B cell (primary cell): ENCODE results near the gene REL. TPM values are rescaled to one million over a fixed set of nuclear protein-coding genes. Genes with fewer than 3 reads are reported as not detected.

Experiments used
- ATAC-seq: fragments of 200-7000 bp; cut with Tn5 transposase; one replicate; pipeline ENCODE4 v1.10.0; 2021; ENCODE audit warnings: low read depth, mild to moderate bottlenecking, moderate number of reproducible peaks, moderate library complexity
- CTCF ChIA-PET: fragments of 350-600 bp; sonication (Branson Sonifier 250); formaldehyde crosslinking; loops from one replicate; lab custom pipeline; 2021; ENCODE audit warnings: antibody characterized with exemption, inconsistent platforms; lab: Charles Lee
- POLR2A ChIA-PET: fragments of 350-600 bp; sonication (Branson Sonifier 250); formaldehyde crosslinking; loops from one replicate; lab custom pipeline; 2021; ENCODE audit warnings: antibody characterized with exemption; lab: Charles Lee
- DNase-seq: peaks from one replicate; pipeline ENCODE4 v3.0.0; 2013
- H2AFZ ChIP-seq: 2 replicates; pipeline ENCODE4 v1.6.1; 2012; ENCODE audit warnings: mild to moderate bottlenecking, low read depth, low read length; ENCODE audit not compliant: insufficient read depth, poor library complexity, severe bottlenecking
- H3K27ac ChIP-seq, 2 donors: 1 replicate in 1 of 2; 2 replicates in 1 of 2; pipeline ENCODE4 v1.5.1; 2012 to 2013; ENCODE audit warnings: low read length in 2 of 2, mild to moderate bottlenecking in 2 of 2, moderate library complexity in 1 of 2
- H3K27me3 ChIP-seq, 4 experiments: fragments of 200-600 bp in 1 of 4; sonication (generic) in 1 of 4; replicated peaks in 1 of 4; 1 replicate in 2 of 4; 2 replicates in 2 of 4; pipeline versions ENCODE4 v1.6.1 to v1.7.0; 2013 to 2016; ENCODE audit warnings: low read length in 3 of 4, mild to moderate bottlenecking in 2 of 4, mixed read lengths in 1 of 4, moderate library complexity in 1 of 4; ENCODE audit not compliant: insufficient read depth in 4 of 4, control insufficient read depth in 3 of 4; ENCODE audit errors: control extremely low read depth in 1 of 4
- H3K36me3 ChIP-seq, 2 experiments: replicated peaks in 1 of 2; 1 replicate in 1 of 2; 2 replicates in 1 of 2; pipeline versions ENCODE4 v1.6.1 to v1.7.1; 2013; ENCODE audit warnings: low read length in 1 of 2; ENCODE audit not compliant: insufficient read depth in 2 of 2, control insufficient read depth in 1 of 2; ENCODE audit errors: control extremely low read depth in 1 of 2, extremely low read depth in 1 of 2
- H3K4me1 ChIP-seq, 2 donors: fragments of 200-600 bp in 1 of 2; sonication (generic) in 1 of 2; 1 replicate in 1 of 2; 2 replicates in 1 of 2; pipeline versions ENCODE4 v1.5.1 to v1.6.1; 2013 to 2017; ENCODE audit warnings: low read length in 2 of 2; ENCODE audit not compliant: control insufficient read depth in 2 of 2, insufficient read depth in 2 of 2
- H3K4me2 ChIP-seq: replicated peaks from 2 replicates; pipeline ENCODE3; 2012; ENCODE audit warnings: mild to moderate bottlenecking, low read depth, low read length; ENCODE audit not compliant: poor library complexity, severe bottlenecking
- H3K4me3 ChIP-seq, 5 experiments: fragments of 200-600 bp in 1 of 5; sonication (generic) in 1 of 5; 1 replicate in 3 of 5; 2 replicates in 2 of 5; pipeline versions ENCODE4 v1.5.1 to v1.7.0; 2011 to 2016; ENCODE audit warnings: low read length in 4 of 5, mild to moderate bottlenecking in 4 of 5, low read depth in 2 of 5, control low read depth in 1 of 5, moderate library complexity in 1 of 5; ENCODE audit not compliant: insufficient read depth in 1 of 5; ENCODE audit errors: control extremely low read depth in 1 of 5, extremely low read depth in 1 of 5
- H3K79me2 ChIP-seq: fragments of 200-600 bp; sonication (generic); one replicate; pipeline ENCODE4 v1.6.0; 2016; ENCODE audit warnings: low read length; ENCODE audit not compliant: control insufficient read depth, insufficient read depth
- H3K9ac ChIP-seq: fragments of 200-600 bp; sonication (generic); 2 replicates; pipeline ENCODE4 v1.6.1; 2017; ENCODE audit warnings: mild to moderate bottlenecking, low read length, moderate library complexity
- H3K9me3 ChIP-seq, 3 donors: one replicate each; pipeline versions ENCODE4 v1.6.1 to v1.7.1; 2013; ENCODE audit warnings: low read length in 2 of 3; ENCODE audit not compliant: control insufficient read depth in 2 of 3, insufficient read depth in 1 of 3; ENCODE audit errors: control extremely low read depth in 1 of 3
- H4K20me1 ChIP-seq: 2 replicates; pipeline ENCODE4 v1.6.0; 2012; ENCODE audit warnings: mild to moderate bottlenecking, low read length; ENCODE audit not compliant: insufficient read depth, control insufficient read depth, poor library complexity, severe bottlenecking
- H3K27ac Mint-ChIP-seq: one replicate; pipeline ENCODE4 v1.8.0; 2021; ENCODE audit warnings: mixed read lengths
- H3K27me3 Mint-ChIP-seq: one replicate; pipeline ENCODE4 v1.8.0; 2021; ENCODE audit warnings: mixed read lengths
- H3K4me1 Mint-ChIP-seq: one replicate; pipeline ENCODE4 v1.8.0; 2021; ENCODE audit warnings: mixed read lengths
- H3K4me3 Mint-ChIP-seq: one replicate; pipeline ENCODE4 v1.8.0; 2021; ENCODE audit warnings: mixed read lengths
- H3K9me3 Mint-ChIP-seq: one replicate; pipeline ENCODE4 v1.8.0; 2022; ENCODE audit warnings: mixed read lengths; ENCODE audit not compliant: insufficient read depth
- EZH2 ChIP-seq: IDR thresholded peaks from 2 replicates; pipeline ENCODE4 v1.6.1; 2012; ENCODE audit warnings: borderline replicate concordance, low read depth, mild to moderate bottlenecking, moderate library complexity, low read length; ENCODE audit not compliant: insufficient read depth, poor library complexity, severe bottlenecking
- WGBS: methylation state at CpG from one replicate; pipeline ENCODE4 v1.1.5; 2013; ENCODE audit warnings: missing lambda C conversion rate; ENCODE audit not compliant: insufficient coverage; 5-methylcytosine and 5-hydroxymethylcytosine counted together
- intact Hi-C: fragments of 100-400 bp; cut with micrococcal nuclease; formaldehyde crosslinking; loops from one replicate; pipeline ENCODE4 v1.10.0; 2022
- polyA plus RNA-seq: library from polyadenylated mRNA; depleted of rRNA; stranded (reverse); fragments of >200 nt; gene quantifications from 2 replicates; pipeline ENCODE4 v1.2.3, GENCODE V29; 2012
- total RNA-seq, 2 donors: library from RNA; stranded (reverse); fragments of 120-200 nt in 1 of 2; gene quantifications; 1 replicate in 1 of 2; 2 replicates in 1 of 2; pipeline versions ENCODE4 v1.2.3 to v1.2.4, GENCODE V29; 2013 to 2022
- TF ChIP-seq, protein P1 (sequence below): fragments of 200-600 bp; IDR thresholded peaks from one replicate; pipeline ENCODE4 v1.8.0; 2022; ENCODE audit warnings: antibody characterized with exemption, mild to moderate bottlenecking

Gene REL
- total and polyA plus RNA-seq, 2 donors (not counting 1 experiment from before 2014, with no cell fraction given): 27.9 to 283 TPM

DNA sequence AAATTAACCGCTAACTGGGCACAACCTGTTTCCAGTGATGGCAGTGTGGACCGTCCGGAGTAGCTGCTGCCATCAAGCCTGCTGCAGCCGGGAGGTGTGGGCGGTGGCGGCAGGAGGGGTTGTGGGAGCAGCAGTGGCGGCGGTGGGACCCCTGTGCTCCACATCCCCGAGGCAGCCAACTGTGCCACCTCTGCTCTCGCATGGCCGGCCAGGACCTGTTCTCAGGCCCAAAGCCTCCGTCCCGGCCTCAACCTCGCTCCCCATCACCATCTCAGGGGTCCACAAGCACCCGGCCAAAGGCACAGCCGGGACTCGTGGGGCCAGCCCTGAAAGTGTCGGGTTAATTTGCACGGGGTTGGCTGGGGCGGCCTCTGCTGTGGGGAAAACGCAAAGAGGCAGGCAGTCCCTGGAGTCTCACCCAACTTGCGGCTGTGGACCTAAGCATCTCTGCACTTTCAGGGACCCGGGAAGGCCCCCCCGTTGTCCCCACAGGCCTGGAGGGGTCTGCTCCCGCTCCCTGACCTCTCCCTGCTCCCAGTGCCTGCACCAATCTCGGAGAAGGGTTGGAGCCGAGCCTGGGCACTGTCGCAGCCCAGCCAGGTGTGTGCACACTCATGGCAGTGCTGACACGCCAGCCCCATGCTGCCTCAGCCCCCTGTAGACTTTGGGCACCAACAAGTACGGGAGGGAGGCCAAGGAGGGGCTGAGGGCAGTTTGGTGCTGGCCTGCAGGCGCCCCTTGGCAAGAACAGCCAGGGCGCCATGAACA lies 91.7 kb downstream of the REL start:
- TF ChIP-seq, protein P1, sequence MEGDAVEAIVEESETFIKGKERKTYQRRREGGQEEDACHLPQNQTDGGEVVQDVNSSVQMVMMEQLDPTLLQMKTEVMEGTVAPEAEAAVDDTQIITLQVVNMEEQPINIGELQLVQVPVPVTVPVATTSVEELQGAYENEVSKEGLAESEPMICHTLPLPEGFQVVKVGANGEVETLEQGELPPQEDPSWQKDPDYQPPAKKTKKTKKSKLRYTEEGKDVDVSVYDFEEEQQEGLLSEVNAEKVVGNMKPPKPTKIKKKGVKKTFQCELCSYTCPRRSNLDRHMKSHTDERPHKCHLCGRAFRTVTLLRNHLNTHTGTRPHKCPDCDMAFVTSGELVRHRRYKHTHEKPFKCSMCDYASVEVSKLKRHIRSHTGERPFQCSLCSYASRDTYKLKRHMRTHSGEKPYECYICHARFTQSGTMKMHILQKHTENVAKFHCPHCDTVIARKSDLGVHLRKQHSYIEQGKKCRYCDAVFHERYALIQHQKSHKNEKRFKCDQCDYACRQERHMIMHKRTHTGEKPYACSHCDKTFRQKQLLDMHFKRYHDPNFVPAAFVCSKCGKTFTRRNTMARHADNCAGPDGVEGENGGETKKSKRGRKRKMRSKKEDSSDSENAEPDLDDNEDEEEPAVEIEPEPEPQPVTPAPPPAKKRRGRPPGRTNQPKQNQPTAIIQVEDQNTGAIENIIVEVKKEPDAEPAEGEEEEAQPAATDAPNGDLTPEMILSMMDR: no peak
- no peak for TF ChIP-seq EZH2
- peak overlapping the region; percentile 96 for H3K27ac Mint-ChIP-seq
- peak overlapping the region; percentile 17 for H2AFZ ChIP-seq
- H4K20me1 ChIP-seq: no peaks in the 10 kb centered on the region
- H3K4me3 Mint-ChIP-seq: peak overlapping the region; percentile 82
- peaks cover 0 to 25% (median 0%) of the 10 kb centered on the region in 3 donors for H3K9me3 ChIP-seq
- 87% methylated on average over 32 of the region's 32 CpGs for WGBS
- peaks cover 74% of the 10 kb centered on the region for H3K4me1 Mint-ChIP-seq
- H3K27me3 ChIP-seq: no peaks in the 10 kb centered on the region
- peak overlapping the region; percentile 41 for H3K9ac ChIP-seq
- H3K27ac ChIP-seq: peak overlapping the region; percentile 77 to 85
- ATAC-seq: peak; percentile 2
- intact Hi-C loops: loop anchor here (1.0 kb wide), 2 partner anchors 11 to 20 kb away; no protein-coding TSS in a partner anchor
- CTCF ChIA-PET: interaction anchor here (1.1 to 2.4 kb wide), 3 partner anchors 20 to 93 kb away, joined by 3 to 18 read pairs (median 16); no protein-coding TSS in a partner anchor
- peak overlapping the region; percentile 43 for H3K4me2 ChIP-seq
- POLR2A ChIA-PET: interaction anchor here (1.1 to 2.1 kb wide), 2 partner anchors 20 to 22 kb away, joined by 3 to 24 read pairs; no protein-coding TSS in a partner anchor
- no peaks in the 10 kb centered on the region for H3K9me3 Mint-ChIP-seq
- H3K79me2 ChIP-seq: no peaks in the 10 kb centered on the region
- H3K4me1 ChIP-seq: peaks cover 41 to 58% of the 10 kb centered on the region in 2 donors
- no peaks in the 10 kb centered on the region for H3K36me3 ChIP-seq
- no peaks in the 10 kb centered on the region for H3K27me3 Mint-ChIP-seq
- DNase-seq: no peak
- H3K4me3 ChIP-seq: peak overlapping the region in 2 of 5 experiments; percentile 7 to 8

DNA sequence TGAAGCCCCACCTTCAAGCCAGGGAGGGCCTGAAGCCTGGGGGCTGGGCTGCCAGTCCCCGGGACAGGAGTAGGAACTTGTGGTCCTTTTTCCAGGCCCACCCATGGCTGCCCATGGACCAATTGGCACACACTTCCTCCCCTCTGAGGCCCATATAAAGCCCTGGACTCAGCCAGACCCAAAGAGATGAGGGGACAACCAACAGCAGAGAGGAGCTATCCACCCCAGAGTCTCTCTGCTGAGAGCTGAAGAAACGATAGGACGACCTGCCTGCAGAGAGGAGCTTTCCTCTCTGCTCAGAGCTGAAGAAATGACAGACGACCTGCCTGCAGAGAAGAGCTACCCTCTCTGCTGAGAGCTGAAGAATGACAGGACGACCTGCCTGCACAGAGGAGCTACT lies 92.3 kb downstream of the REL start:
- Histone ChIP-seq H2AFZ (no peak overlapping the region), H3K4me2 (no peak overlapping the region), H3K27ac (peak overlapping the region in 1 of 2 donors; percentile 85), H3K36me3 (no peaks in the 10 kb centered on the region), H3K9me3 (peaks cover 0 to 25% (median 0%) of the 10 kb centered on the region in 3 donors), H3K4me3 (no peak overlapping the region), H3K9ac (no peak overlapping the region), H3K79me2 (no peaks in the 10 kb centered on the region), H3K27me3 (no peaks in the 10 kb centered on the region), H3K4me1 (peaks cover 38 to 61% of the 10 kb centered on the region in 2 donors), H4K20me1 (no peaks in the 10 kb centered on the region)
- WGBS: 98% methylated on average over 5 of the region's 5 CpGs
- no peak for DNase-seq
- ChIA-PET POLR2A (interaction anchor here (0.7 kb wide), 1 partner anchor 508 kb away, joined by 5 read pairs; no protein-coding TSS in a partner anchor), CTCF (interaction anchor here (2.0 kb wide), 1 partner anchor 24 kb away, joined by 18 read pairs; no protein-coding TSS in a partner anchor)
- H3K27ac Mint-ChIP-seq: peak overlapping the region; percentile 77
- TF ChIP-seq EZH2: no peak
- TF ChIP-seq, protein P1: no peak
- peaks cover 71% of the 10 kb centered on the region for H3K4me1 Mint-ChIP-seq
- no peak for ATAC-seq
- H3K9me3 Mint-ChIP-seq: no peaks in the 10 kb centered on the region
- no peak overlapping the region for H3K4me3 Mint-ChIP-seq
- H3K27me3 Mint-ChIP-seq: no peaks in the 10 kb centered on the region
- intact Hi-C loops: no loop called here
